HG03469 (cell line): ENCODE data around the gene TRIM65.
"Not testable (repeated sequence)": the region's sequence is repeated elsewhere in the genome, so short reads cannot be mapped to it uniquely, and the experiment has no call there.

Source experiments
- ATAC-seq: cut with Tn5 transposase; IDR thresholded peaks from one replicate; pipeline ENCODE4 v1.9.1; 2021; ENCODE audit warnings: mild to moderate bottlenecking, moderate library complexity, moderate number of reproducible peaks; ENCODE audit not compliant: unreplicated experiment

Gene TRIM65

DNA sequence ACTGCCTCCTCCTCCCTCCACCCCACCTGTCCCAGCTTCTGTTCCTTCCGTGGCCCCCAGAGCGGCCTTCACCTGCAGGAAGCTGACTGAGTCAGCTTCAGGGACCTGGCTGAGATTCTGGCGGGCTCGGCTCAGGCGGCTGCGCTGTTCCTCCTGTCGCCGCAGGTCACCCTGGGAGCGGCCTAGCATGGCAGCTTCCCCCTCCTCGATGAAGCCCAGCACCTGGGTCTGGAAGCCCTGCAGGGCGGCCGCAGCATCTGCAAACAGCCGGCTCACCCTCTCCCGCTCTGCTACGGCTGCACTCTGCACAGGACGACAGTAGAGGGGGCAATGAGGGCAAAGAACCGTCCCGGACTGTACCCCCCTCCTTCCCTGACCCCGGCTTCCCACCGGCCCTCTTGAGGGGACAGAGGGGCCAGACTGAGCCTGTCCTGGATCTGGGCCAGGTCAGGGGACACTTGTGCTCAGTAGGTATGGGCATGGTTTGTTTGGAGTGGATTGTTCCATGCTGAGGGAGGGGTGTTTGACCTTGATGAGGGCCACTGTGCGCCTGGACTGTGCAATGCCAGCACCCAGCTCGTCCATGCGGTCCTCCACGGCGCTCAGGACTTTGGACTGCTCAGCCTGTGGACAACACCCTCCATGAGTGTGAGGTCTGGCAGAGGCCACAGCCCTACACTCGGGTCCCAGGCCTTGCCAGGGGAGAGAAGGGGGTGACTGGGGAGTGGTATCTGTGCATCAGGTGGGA, 20.4 kb downstream of the TRIM65 start:
- no peak for ATAC-seq

DNA sequence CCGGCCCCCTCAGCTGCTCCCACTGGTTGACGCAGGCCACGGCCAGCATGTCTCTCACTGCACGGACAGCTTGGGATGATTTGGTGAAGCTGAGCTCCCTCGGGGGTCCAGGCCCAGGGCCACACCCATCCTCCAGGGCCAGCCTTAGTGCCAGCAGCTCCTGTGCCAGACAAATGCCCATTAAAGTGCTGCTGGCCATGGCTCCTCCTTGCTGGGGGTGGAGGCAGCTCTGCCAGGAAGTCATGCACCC, 20.9 kb downstream of the TRIM65 start:
- ATAC-seq, result no peak

DNA sequence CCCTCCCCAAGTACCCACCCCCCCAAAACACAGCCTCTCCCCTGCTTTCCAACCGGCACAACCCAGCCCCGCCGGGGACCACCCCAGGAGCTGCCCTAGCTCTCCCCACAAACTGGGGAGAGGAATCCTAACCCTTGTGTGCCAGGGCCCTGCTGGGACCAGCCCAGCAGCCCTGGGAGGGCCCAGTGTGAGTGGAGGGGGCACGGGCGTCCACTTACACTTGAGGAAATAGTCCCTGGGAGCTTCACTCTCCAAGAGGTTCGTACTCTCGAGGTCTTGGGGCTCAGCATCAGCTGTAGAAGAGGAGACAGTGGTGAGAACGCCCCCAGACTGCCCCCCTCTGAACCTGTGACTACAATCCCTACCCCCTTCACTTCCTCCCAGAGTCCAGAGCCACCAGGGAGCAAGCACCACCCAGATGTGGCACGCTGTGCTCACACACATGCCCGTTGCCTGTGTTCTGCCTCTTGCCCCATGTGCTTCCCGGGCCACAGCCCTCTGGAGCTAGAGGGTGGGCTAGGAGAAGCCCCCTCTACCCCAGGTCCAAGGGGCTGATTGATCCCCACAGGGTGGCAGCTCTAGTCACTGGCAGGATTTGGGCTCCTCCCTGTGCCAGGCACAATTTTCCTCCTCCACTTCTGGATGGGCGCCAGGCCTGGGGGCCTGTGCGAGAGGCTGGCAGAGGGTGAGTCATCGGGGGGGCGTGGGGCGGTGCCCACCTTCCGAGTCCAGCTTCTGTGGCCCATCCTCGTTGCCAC, 21.4 kb downstream of the TRIM65 start:
- no peak for ATAC-seq

DNA sequence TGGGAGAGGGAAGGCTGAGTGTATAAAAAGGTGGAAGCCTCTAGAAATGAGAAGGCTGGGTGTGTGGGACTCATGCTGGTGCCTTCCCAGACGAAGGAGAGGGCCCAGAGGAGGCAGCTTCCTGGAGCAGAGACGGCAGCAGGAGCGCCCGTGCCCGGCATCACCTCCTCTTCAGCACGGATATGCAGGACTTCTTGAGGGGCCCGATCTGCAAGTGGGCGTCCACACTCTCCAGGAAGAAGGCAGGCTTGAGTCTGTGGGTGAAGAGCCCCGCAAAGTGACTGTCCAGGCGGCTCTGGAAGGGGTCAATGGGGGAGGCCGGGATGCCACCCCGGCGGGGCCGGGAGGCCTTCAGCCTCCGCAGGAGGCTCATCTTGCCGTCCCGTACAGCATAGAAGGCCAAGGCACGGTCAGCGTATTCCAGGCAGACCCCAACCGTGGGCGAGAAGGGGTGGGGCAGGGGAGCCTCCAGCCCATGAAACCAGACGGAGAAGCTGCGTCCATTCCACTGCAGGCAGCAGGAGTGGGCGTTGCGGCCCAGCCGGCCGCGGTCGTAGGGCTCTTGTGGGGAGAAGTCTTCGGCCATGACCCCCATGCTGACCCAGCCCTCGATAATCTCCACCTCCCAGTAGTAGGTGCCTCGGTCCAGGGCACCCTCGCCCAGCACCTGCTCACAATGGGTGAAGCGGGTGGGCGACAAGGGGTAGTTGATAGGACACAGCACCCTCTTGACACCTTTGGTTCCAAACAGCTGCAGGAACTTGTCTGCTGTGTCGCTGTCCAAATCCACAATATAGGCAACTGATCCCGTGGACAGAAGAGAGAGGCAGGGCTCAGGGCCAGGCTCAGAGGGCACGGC, 22.2 kb downstream of the TRIM65 start:
- no peak for ATAC-seq

DNA sequence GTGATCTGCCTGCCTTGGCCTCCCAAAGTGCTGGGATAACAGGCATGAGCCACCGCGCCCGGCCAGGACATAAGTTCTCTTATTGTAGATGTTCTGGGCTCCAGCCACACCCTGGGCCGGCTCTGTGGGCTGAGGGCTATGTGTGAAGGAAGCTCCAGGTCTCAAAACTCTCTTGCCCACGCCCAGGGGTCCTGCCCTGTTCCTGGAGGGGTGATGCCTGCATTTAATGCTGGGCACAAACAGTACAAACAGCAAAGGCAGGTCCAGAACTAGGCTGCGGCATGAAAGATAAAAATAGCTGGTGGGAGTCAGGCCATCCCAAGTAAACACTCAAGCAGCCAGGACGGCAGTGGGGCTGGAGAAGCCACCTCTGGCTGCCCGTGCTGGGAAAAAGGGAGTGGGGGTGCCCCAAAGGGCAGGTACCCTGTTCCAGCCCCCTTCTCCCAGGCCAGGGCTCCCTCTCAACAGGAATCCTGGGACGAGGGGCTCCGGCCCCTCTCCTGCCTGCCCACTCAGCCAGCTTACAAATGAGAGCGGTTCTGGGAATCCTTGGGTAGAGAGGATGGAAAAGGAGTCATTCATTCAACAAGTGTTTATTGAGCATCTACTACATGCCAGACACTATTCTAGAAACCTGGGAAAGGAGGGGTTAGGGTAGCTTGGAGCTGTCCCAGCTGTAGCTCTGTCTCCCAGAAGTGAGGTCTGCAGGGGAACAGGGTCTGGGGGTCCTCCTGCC, 23.0 kb downstream of the TRIM65 start:
- no peak for ATAC-seq

DNA sequence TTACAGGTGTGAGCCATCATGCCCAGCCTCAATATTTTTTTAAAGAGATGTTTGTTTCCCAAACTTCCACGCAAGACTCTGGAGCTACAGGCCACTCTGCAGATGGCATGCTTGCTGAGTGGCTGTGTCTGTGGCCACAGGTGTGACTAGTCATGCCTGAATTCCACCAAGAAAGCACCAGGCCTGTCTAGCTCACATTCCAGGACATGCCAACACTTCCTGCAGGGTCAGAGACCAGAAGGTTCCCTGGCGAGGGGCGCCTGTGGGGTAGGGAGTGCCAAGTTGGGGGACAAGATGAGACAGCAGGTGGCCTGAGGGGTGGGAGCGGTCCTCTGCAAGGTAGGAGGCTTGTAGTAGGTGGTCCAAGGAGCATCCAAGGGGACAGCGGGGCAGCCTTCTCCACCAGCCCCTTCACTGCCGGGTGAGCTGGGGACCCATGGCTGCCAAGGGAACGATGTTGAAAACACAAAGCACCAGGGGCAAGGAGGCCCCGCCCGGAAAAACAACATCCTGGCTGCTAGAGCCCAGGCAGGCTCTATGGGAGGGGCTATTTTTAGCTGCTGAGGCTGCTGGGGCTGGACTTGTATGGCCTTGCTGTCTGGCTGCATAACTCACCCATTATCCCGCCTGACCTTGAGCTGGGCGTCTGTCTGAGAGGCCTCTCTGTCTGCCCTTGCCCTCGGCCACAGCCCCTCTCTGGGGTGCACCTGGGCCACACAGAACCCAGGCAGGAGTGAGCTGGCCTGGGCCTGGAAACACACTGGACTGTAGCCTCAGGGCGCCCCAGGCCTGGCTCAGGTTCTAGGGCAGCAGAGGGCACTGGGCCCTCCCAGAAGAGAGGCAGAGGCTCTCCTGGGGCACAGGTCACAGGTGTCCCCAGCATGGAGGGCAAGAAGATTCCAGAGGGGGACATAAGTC, 24.1 kb downstream of the TRIM65 start:
- ATAC-seq, result no peak

DNA sequence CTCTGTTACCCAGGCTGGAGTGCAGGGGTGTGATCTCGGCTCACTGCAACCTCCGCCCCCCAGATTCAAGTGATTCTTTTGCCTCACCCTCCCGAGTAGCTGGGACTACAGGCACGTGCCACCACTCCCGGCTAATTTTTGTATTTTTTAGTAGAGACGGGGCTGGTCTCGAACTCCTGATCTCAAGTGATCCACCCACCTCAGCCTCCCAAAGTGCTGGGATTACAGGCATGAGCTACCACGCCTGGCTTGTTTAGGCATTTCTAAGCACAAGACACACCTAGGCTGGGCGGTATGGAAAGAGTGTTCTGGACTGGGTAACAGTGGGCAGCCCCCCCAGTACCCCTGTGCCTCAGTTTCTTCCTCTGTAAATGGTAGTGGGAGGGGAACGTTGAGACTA, 26.5 kb downstream of the TRIM65 start:
- ATAC-seq, result not testable (repeated sequence)

DNA sequence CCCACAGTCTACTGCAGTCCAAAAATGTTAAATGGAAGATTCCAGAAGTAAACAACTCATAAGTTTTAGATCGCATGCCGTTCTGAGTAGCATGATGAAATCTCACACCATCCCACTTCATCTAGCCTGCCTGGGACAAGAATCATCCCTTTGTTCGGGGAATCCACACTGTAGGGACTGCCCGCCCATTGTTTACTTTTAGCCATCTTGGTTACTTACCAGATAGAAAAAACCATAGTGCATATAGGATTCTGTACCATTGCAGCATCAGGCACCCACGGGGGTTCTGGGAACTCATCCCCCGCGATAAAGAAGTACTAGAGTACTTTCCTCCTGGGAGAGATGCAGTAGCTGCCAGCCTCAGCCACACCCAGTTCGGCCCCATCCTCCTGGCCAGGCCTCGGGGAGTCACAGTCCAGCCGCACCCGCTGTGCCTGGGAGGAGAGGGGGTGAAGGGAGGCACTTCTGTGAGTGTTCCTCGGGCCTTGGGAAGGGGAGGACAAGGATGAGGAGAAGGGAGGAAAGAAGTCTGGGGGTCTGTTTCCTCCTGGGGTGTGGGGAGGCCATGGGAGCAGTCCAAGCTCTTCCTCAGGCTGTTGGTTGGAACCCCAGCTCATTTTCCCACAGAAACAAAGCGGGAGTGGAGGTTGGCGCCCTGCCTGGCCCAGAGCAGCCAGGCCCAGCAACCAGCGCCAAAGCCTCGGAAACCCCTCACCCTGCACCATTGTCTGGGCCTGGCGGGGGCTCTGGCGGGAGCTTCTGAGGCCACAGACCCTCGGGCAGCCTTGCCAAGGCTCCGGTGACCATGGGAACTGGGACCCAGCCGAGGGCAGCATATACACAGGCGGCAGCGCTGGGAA, 27.2 kb downstream of the TRIM65 start:
- ATAC-seq, result no peak

DNA sequence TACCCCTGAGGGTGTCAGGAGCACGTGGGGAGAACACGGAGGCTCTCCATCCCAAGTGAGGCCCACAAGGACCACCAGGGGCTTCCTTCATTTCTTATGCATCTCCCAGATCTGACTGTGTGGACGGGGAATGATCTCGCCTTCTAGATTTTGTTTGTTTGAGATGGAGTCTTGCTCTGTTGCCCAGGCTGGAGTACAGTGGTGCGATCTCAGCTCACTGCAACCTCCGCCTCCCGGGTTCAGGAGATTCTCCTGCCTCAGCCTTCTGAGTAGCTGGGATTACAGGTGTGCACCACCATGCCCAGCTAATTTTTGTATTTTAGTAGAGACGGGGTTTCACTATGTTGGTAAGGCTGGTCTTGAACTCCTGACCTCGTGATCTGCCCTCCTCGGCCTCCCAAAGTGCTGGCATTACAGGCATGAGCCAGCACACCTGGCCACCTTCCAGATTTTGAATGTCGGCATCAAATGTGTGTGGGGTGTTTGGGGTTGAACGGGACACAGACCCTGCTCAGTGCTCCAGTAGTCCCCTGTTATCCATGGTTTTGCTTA, 27.9 kb downstream of the TRIM65 start:
- ATAC-seq, result not testable (repeated sequence)

DNA sequence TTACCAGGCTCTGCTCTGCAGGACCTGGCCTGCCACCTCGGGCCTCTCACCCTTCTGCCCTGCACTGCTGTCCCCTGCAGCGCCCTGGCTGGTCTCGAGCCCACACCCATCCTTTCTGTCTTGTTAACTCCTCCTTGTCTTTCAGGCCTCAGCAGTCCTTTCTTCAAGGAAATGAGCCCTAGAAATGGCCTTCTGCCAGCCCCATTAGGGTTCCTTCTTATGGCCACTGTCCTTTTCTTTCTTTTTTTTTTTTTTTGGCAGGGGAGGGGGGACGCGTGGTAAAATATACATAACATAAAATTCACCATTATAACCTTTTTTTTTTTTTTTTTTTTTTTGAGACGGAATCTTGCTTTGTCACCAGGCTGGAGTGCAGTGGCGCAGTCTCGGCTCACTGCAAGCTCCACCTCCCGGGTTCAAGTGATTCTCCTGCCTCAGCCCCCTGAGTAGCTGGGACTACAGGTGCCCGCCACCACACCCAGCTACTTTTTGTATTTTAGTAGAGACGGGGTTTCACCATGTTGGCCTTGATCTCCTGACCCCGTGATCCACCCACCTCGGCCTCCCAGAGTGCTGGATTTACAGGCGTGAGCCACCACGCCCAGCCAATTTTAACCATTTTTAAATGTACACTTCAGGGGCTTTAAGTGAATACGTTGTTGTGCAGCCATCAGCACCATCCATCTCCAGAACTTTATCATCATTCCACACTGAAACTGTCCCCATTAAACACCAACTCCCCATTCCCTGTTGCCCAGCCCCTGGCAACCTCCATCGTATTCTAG, 31.2 kb downstream of the TRIM65 start:
- ATAC-seq, result not testable (repeated sequence)

DNA sequence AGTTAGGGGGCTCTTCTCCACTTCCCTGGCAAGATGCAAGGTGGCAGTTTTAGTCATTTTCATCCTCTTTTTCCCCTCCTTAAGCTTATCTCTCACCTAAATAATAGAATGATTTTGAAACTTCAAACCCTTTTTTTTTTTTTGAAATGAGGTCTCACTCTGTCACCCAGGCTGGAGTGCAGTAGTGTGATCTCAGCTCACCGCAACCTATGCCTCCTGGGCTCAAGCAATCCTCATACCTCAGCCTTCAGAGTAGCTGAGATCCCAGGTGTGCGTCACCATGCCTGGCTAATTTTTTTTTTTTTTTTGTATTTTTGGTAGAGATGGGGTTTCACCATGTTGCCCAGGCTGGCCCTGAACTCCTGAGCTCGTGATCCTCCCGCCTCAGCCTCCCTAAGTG, 31.9 kb downstream of the TRIM65 start:
- ATAC-seq, result not testable (repeated sequence)

DNA sequence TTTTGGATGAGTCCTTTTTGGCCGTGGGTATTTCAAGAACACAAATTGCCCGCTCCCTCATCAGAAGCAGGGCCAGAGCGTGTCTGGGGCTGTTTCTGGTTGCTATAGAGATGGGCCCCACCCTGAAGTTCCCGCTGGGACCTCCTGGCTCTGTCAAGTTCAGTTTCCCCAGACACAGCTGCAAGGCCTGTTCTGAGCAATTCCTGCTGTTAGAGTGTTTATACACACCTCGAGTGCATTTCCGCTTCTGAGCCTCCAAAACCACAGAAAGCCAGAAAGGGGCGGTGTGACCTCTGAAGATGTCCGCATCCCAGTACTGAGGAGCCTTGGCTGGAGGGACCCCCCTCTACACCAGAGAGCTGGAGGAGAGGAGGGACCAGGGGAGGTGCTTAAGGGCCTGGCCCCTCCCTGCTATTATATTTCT, 32.3 kb downstream of the TRIM65 start:
- ATAC-seq, result no peak

DNA sequence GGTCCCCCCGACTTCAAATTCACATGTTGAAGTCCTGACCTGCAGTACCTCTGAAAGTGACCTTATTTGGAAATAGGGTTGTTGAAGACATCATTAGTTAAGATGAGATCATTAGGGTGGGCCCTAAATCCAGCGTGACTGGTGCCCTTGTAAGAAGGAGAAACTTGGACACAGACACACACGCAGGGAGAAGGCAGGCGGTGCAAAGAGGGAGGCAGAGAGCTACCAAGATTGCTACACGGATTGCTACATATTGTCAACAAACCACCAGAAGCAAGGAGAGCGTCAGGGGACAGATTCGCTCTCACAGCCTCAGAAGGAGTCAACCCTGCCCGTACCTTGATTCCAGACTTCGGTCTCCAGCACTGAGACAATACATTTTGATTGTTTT, 34.8 kb downstream of the TRIM65 start:
- ATAC-seq, result no peak

DNA sequence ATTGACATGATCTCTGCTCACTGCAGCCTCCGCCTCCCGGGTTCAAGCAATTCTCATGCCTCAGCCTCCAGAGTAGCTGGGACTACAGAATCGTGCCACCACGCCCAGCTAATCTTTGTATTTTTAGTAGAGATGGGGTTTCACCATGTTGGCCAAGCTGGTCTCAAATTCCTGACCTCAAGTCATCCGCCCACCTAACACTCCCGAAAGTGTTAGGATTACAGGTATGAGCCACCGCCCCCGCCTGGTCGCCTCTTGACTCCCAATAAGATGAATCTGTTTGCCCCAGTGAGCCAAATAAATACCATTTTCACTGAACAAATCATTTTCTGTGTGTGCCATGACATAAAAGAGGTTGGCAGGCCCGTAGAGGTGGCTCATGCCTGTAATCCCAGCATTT, 37.4 kb downstream of the TRIM65 start:
- not testable (repeated sequence) for ATAC-seq

DNA sequence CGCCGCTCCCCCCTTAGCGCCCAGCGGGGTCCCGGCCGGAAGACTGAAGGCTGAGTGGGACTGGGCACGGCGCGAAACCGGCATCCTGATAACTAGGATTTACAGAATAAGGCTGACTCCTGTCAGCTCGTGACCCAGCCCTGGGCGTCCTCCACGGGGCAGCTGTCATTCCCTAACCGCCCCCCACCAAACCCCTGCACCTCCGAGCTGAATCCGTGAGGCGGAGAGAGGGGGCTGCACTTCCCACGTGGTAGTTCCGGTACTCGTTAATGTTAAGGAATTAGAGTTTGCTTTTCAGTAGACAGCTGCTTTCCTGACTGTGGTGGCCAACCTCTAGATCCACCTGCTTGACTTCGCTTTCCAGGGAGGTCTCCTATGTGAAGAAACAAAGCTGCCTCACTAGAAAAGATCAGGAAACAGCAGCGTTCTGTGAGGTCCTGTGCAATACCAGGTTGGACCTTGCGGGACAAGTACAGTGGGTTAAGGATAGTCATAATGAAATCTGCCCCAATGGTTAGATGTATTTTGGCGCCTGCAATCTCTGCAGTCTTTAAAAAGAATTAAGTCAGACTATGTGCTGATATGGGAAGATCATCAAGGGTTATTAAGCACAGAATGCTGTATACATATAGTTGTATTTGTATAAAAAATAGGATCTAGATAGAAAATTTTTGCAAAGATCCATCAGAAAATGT, 40.5 kb downstream of the TRIM65 start:
- no peak for ATAC-seq

DNA sequence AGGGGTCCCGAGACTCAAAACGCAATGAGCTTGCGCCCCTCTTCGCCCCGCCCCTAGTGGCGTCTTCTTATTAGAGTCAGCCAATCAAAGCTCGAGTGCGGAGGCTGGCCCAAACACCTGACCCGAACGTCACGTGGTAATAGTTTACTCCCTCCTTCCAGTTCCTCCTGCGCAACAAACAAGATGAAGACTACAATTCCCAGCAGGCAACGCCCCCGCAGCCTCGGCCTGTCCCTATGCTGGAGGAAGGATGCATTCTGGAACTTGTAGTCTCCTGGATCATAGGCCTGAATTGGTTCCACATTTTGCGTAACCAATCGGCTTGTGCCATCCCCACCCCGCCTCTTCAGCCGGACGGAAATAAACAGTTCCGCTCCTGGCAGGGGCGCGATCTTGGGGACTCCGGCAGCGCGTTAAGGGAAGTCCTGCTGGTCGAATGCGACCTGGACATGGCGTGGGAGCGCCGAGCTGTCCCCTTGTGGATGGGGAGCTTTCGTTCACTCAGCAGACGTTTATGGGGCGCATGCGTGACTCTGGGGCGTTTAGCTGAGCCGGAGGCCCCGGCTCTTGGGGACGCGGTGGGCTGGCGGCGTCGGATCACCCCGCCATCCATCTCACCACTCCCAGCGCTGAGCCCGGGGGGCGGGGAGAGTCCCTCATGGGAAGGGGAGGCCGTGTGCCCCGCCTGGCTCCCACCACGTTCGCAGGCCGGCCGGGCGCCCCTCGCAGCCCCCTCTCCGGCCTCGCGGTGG, 41.3 kb downstream of the TRIM65 start, which contains the start of gene WBP2:
Gene WBP2 (minus strand): TSS at position 26 of the 752 bp plus-strand sequence. CDS start 38 bp downstream, outside the sequence.
- peak; percentile 72 for ATAC-seq
